Osteoblast (primary cell): ENCODE measurements around the gene STUB1. TPM values are rescaled to one million over a fixed set of nuclear protein-coding genes. Genes with fewer than 3 reads are reported as not detected.

Experiments
- DNase-seq: peaks from one replicate; pipeline ENCODE4 v3.0.0; 2011; ENCODE audit warnings: low spot score, mixed read lengths; ENCODE audit not compliant: insufficient read length; ENCODE audit errors: missing footprints
- H2AFZ ChIP-seq: 2 replicates; pipeline ENCODE4 v1.6.0; 2011; ENCODE audit warnings: mild to moderate bottlenecking, low read length
- H3K27ac ChIP-seq: 2 replicates; pipeline ENCODE4 v1.5.1; 2011; ENCODE audit warnings: mild to moderate bottlenecking, low read depth, low read length, moderate library complexity
- H3K27me3 ChIP-seq: 2 replicates; pipeline ENCODE4 v1.6.0; 2012; ENCODE audit warnings: mild to moderate bottlenecking, control low read depth, inconsistent platforms, low read length, moderate library complexity; ENCODE audit not compliant: insufficient read depth
- H3K36me3 ChIP-seq: 2 replicates; pipeline ENCODE4 v1.5.1; 2011; ENCODE audit warnings: mild to moderate bottlenecking, low read length, control low read depth, moderate library complexity; ENCODE audit not compliant: insufficient read depth
- H3K4me1 ChIP-seq: 2 replicates; pipeline ENCODE4 v1.5.1; 2011; ENCODE audit warnings: mild to moderate bottlenecking, low read length, control low read depth, moderate library complexity; ENCODE audit not compliant: insufficient read depth
- H3K4me2 ChIP-seq: 2 replicates; pipeline ENCODE4 v1.6.0; 2011; ENCODE audit warnings: mild to moderate bottlenecking, low read length; ENCODE audit not compliant: insufficient read depth
- H3K4me3 ChIP-seq: fragments of 200-600 bp; sonication (generic); 3 replicates; pipeline ENCODE4 v1.5.1; 2012; ENCODE audit warnings: mild to moderate bottlenecking, low read length, inconsistent platforms; ENCODE audit not compliant: insufficient read depth
- H3K79me2 ChIP-seq: 2 replicates; pipeline ENCODE4 v1.6.0; 2012; ENCODE audit warnings: mild to moderate bottlenecking, low read length, control low read depth, inconsistent platforms; ENCODE audit not compliant: insufficient read depth
- H3K9me3 ChIP-seq: 2 replicates; pipeline ENCODE4 v1.5.1; 2011; ENCODE audit warnings: low read depth, low read length, control low read depth
- H4K20me1 ChIP-seq: 2 replicates; pipeline ENCODE4 v1.6.0; 2012; ENCODE audit warnings: mild to moderate bottlenecking, low read length, control low read depth; ENCODE audit not compliant: insufficient read depth
- total RNA-seq: library from RNA; depleted of rRNA; stranded (reverse); fragments of >200 nt; gene quantifications from 2 replicates; pipeline ENCODE4 v1.2.3, GENCODE V29; 2012
- TF ChIP-seq, protein P1 (sequence below): IDR thresholded peaks from 2 replicates; pipeline ENCODE4 v1.5.1; 2011; ENCODE audit warnings: mild to moderate bottlenecking, low read depth, low read length, moderate library complexity; ENCODE audit errors: extremely low read depth

STUB1 gene
- total RNA-seq, 1 donor: 102 TPM

- H3K79me2 ChIP-seq: no peaks in the 10 kb centered on the region
- no peak overlapping the region for H3K4me3 ChIP-seq
- no peak for DNase-seq
- peaks cover 7% of the 10 kb centered on the region for H4K20me1 ChIP-seq
- peaks cover 16% of the 10 kb centered on the region for H3K4me1 ChIP-seq
- no peaks in the 10 kb centered on the region for H3K9me3 ChIP-seq
- no peaks in the 10 kb centered on the region for H3K36me3 ChIP-seq
- no peak overlapping the region for H2AFZ ChIP-seq
- TF ChIP-seq, protein P1, sequence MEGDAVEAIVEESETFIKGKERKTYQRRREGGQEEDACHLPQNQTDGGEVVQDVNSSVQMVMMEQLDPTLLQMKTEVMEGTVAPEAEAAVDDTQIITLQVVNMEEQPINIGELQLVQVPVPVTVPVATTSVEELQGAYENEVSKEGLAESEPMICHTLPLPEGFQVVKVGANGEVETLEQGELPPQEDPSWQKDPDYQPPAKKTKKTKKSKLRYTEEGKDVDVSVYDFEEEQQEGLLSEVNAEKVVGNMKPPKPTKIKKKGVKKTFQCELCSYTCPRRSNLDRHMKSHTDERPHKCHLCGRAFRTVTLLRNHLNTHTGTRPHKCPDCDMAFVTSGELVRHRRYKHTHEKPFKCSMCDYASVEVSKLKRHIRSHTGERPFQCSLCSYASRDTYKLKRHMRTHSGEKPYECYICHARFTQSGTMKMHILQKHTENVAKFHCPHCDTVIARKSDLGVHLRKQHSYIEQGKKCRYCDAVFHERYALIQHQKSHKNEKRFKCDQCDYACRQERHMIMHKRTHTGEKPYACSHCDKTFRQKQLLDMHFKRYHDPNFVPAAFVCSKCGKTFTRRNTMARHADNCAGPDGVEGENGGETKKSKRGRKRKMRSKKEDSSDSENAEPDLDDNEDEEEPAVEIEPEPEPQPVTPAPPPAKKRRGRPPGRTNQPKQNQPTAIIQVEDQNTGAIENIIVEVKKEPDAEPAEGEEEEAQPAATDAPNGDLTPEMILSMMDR: no peak
- H3K27me3 ChIP-seq: no peaks in the 10 kb centered on the region
- H3K27ac ChIP-seq: no peak overlapping the region
- H3K4me2 ChIP-seq: no peak overlapping the region
These were observed 44.2 kb downstream of the STUB1 start for GRCh38 chr16:724188-725040.

- no peak overlapping the region for H3K4me2 ChIP-seq
- H2AFZ ChIP-seq: no peak overlapping the region
- H3K27me3 ChIP-seq: no peaks in the 10 kb centered on the region
- no peaks in the 10 kb centered on the region for H3K9me3 ChIP-seq
- peaks cover 7% of the 10 kb centered on the region for H4K20me1 ChIP-seq
- H3K4me1 ChIP-seq: peaks cover 14% of the 10 kb centered on the region
- H3K27ac ChIP-seq: no peak overlapping the region
- TF ChIP-seq, protein P1: no peak
- no peaks in the 10 kb centered on the region for H3K36me3 ChIP-seq
- no peak for DNase-seq
- no peaks in the 10 kb centered on the region for H3K79me2 ChIP-seq
- H3K4me3 ChIP-seq: no peak overlapping the region
These were observed 44.8 kb downstream of the STUB1 start for GRCh38 chr16:725041-725376.

DNA sequence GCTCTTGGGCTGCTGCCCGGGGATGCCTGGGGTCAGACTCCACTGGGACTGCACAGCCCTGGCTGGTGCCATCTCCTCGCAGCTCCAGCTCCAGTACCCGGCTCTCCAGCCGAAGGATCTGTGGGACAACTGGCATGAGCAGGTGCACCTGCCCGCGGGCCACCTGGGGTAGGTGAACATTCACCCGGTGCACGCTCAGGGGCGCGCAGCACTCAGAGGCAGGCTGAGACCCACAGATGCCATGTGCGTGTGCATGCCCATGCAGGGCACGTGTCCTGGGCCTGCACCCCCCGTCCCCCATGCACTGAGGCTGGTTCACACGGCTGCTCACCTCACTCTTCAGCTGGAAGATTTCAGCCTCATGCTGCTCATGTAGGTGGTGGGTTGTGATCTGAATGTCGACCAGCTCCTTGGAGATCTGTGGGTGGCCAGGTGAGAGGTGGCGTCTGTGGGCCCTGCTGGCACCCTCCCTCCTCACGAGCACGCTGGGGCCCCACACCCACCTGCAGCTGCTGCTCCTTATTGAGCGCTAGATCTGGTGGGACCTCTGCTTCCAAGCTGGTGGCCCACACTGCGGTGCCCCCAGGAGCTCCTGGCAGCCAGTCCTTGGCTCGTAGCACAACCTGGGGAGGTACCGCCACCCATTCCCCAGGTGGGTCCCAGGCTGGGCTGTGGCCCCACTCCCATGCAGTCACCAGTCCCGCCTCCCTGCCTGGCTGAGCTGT, 45.4 kb downstream of the STUB1 start:
- DNase-seq: no peak
- no peak overlapping the region for H3K4me3 ChIP-seq
- TF ChIP-seq, protein P1: no peak
- H3K4me1 ChIP-seq: peaks cover 8% of the 10 kb centered on the region
- H3K27ac ChIP-seq: no peak overlapping the region
- H3K9me3 ChIP-seq: no peaks in the 10 kb centered on the region
- H4K20me1 ChIP-seq: peaks cover 7% of the 10 kb centered on the region
- no peak overlapping the region for H2AFZ ChIP-seq
- H3K36me3 ChIP-seq: no peaks in the 10 kb centered on the region
- H3K27me3 ChIP-seq: no peaks in the 10 kb centered on the region
- no peak overlapping the region for H3K4me2 ChIP-seq
- no peaks in the 10 kb centered on the region for H3K79me2 ChIP-seq

DNA sequence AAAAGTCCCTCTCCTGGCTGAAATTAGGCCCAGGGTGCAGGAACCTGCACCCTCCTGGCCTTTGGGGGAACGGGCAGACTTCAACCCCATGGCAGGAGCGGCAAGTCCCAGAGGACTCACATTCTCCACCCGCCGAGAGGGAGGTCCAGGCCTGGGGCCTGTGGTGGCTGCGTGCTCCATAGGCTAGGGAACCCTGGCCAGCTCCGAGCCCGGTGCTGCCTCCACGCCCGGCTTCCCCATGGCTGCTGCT, 45.9 kb downstream of the STUB1 start:
- H3K36me3 ChIP-seq: no peaks in the 10 kb centered on the region
- no peak overlapping the region for H3K27ac ChIP-seq
- H3K4me2 ChIP-seq: no peak overlapping the region
- no peaks in the 10 kb centered on the region for H3K27me3 ChIP-seq
- no peak overlapping the region for H3K4me3 ChIP-seq
- H3K9me3 ChIP-seq: no peaks in the 10 kb centered on the region
- peaks cover 8% of the 10 kb centered on the region for H3K4me1 ChIP-seq
- H2AFZ ChIP-seq: no peak overlapping the region
- no peaks in the 10 kb centered on the region for H3K79me2 ChIP-seq
- peaks cover 7% of the 10 kb centered on the region for H4K20me1 ChIP-seq
- TF ChIP-seq, protein P1: no peak
- no peak for DNase-seq
